Stimulated activated CD4-positive, alpha-beta T cell treated with anti-CD3 and anti-CD28 coated beads, Interleukin-12 subunit alpha, Interleukin-12 subunit beta, amount 100 ng/mL, for 48 hours (primary cell): ENCODE data around the gene FHAD1.
"Not testable (repeated sequence)": the region's sequence is repeated elsewhere in the genome, so short reads cannot be mapped to it uniquely, and the experiment has no call there.

Experiments
- DNase-seq, 3 donors: peaks; one replicate each; pipeline ENCODE4 v3.0.0-alpha.2; 2020; ENCODE audit warnings: low read depth in 2 of 3, low spot score in 1 of 3

Gene FHAD1

GRCh38 chr1:15303935-15304334 lies 56.9 kb downstream of the FHAD1 start:
- no peak for DNase-seq

GRCh38 chr1:15304708-15305467 lies 57.9 kb downstream of the FHAD1 start:
- peak; percentile 37 to 68 (median 58) for DNase-seq

- DNase-seq: no peak
Measured at GRCh38 chr1:15305468-15305770, 58.4 kb downstream of the FHAD1 start.

DNA sequence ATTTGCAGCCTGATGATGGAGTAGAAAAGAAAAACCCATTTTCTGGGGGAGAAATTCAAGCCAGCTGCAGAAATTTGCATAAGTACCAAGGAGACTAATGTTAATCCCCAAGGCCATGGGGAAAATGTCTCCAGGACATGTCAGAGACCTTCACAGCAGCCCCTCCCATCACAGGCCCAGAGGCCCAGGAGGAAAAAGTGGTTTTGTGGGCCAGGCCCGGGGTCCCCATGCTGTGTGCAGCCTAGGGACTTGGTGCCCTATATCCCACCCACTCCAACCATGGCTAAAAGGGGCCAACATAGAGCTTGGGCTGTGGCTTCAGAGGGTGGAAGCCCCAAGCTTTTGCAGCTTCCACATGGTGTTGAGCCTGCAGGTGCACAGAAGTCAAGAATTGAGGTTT lies 59.3 kb downstream of the FHAD1 start:
- not testable (repeated sequence) for DNase-seq

GRCh38 chr1:15308135-15308534 lies 61.1 kb downstream of the FHAD1 start:
- no peak for DNase-seq

- no peak for DNase-seq
Measured at GRCh38 chr1:15308621-15309027, 61.6 kb downstream of the FHAD1 start.

DNA sequence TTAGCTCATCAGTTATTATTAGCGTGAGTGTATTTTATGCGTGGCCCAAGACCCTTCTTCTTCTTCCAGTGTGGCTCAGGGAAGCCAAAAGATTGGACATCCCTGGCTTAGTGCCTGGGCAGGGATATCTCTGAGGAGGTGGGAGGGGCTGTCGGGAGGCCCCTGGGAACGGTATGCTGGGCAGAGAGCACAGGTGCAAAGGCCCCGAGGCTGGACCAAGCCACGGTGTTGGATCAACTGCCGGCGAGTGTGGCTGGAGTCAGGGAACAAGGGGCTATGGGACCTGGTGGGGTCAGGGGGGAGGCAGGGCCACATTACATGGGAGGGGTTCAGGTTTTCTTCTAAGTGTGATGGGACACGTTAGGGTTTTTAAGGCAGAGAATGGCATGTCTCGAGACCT lies 62.7 kb downstream of the FHAD1 start:
- no peak for DNase-seq

GRCh38 chr1:15310544-15310943 lies 63.5 kb downstream of the FHAD1 start:
- no peak for DNase-seq

DNA sequence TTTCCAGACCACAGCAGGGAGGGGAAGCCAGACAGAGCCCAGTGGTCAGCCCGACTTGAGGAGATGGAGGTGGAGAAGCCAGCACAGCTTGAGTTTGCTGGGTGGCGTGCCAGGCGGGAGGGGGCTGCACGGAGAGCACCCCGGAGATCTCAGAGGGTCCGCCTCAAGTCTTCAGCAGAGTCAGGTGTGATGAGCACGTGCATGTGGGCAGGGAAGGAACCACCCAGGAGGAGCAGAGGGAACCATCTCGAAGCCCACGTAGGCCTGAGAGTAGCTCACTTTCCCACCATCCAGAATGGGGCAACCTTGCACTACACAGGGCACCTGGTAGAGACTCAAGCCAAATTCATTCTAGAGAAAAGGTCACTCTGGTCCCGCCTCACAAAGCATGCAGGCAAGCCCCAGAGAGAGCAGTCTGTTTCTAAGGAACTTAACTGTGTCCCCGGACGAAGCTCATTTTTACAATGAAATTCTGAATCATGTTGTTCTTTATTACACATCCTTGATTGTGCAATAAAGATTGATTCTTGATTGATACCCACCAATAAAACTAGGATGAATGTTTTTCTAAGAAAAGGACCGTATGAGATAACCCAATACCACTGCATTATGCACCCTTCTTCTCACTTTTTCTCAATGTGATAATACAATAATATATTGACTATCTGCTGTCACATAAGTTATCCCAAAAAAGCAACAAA lies 64.2 kb downstream of the FHAD1 start:
- DNase-seq: no peak

GRCh38 chr1:15311880-15312279 lies 64.9 kb downstream of the FHAD1 start:
- DNase-seq: no peak

GRCh38 chr1:15312626-15313411 lies 65.8 kb downstream of the FHAD1 start:
- no peak for DNase-seq

GRCh38 chr1:15314328-15315281 lies 67.6 kb downstream of the FHAD1 start:
- DNase-seq: no peak

DNA sequence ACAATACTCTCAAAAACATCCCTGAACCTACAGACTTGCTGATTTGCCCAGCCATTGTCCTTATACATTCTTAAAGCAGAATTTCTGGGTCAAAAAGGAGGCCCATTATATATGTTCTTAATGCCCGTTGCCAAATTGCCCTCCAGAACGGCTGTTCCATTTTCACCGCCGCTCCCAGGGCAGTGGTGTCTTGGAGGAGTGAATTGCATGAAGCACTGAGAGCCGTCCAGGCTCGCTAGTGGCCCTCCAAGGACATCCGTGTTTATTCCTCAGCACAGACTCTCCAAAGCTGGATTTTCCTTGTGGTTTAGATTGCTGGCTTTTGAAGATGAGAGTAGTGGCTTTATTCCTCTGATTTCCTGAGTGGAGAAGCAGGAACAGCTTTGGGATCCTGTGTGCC lies 68.8 kb downstream of the FHAD1 start:
- no peak for DNase-seq

GRCh38 chr1:15316510-15316909 lies 69.5 kb downstream of the FHAD1 start:
- DNase-seq: no peak

DNA sequence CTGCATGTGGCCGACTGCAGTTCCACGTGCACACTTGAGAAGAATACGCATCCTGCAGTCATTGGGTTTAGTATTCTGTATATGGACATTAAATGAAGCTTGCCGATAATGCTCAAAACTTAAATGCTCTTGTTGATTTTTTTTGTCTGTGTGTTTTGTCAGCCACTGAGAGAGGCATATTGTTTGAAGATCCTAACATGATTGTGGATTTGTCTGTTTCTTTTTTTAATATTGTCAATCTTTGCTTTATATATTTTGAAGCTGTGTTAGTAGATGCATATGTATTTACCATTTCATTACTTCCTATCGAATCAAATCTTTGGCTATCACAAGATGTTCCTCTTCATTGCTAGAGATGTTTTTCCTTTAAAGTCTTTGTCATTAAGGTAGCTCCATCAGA lies 73.2 kb downstream of the FHAD1 start:
- DNase-seq: no peak

DNA sequence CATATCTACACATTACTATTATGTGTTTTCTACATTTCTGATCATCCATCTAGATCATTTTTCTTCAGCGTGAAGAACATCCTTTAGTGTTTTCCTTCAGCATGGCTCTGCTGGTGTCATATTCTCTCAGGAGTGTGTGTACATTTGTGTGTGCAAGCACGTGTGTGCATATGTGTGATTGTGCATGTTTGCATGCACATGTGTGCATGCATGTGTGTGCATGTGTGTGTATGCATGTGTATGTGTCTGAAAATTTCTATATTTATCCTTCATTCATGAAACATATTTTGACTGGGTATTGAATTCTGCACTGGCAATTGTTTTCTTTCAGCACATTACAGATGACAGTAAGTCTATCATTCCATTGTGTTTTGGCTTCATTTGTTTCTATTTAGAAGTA lies 74.6 kb downstream of the FHAD1 start:
- no peak for DNase-seq

DNA sequence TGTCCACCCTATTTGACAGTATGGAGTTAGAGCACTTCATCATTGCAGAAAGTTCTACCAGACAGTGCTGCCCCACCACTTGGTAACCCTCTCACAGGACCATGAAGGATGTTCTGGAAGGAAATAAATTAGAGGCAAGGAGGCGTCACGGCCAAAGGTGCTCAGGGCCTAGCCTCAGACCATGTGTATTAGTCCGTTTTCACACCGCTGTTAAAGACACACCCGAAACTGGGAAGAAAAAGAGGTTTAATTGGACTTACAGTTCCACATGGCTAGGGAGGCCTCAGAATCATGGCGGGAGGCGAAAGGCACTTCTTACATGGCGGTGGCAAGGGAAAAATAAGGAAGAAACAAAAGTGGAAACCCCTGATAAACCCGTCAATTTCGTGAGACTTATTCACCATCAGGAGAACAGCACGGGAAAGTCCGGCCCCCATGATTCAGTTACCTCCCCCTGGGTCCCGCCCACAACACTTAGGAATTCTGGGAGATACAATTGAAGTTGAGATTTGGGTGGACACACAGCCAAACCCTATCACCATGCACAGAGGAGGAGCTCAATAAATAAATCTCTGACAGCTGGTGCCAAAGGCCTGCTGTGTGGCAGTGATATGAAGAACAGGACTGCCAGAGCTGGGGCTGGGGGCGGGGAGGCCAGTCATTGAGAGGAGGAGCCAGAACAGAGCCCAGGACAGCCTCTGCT lies 75.8 kb downstream of the FHAD1 start:
- DNase-seq: no peak

DNA sequence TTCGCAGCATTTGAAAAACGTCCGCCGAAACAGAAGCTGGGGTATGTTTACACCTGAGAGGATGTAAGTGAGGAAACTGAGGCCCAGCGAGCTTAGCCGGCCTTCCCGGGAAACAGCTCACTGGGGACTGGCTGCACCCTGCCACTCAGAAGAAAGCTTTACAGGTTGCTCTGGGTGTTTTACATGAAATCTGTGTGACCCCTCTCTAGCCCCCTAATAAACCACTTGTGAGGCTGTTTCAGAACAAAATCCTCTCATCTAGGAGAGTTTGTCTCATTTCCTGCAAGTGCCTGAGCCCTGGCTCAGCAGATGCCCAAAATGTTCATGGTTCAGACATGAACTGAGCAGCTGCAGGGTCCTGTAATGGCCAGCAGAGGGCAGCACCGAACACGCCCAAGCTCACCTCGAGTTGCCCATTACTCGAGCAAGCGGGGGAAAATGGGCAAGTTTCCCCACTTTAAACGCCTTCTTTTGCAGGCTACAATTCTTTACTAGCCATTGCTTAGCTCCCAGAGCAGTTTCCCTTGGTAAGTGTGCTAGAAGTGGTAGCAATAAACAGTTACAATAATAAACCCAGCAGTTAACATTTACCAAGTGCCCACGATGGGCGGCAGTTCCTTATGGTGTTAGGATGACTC lies 76.4 kb downstream of the FHAD1 start:
- peak; percentile 51 to 70 (median 53) for DNase-seq

GRCh38 chr1:15323989-15324868 lies 77.2 kb downstream of the FHAD1 start:
- DNase-seq: no peak
